WTC11 (cell line): Measurements from ENCODE around the gene ARHGAP26. TPM values are rescaled to one million over a fixed set of nuclear protein-coding genes. Genes with fewer than 3 reads are reported as not detected.

ENCODE experiments used
- ATAC-seq: fragments of 200-7000 bp; cut with Tn5 transposase; 2 replicates; pipeline ENCODE4 v1.10.0; 2021; ENCODE audit warnings: mild to moderate bottlenecking, moderate library complexity
- CTCF ChIA-PET: fragments of 300-600 bp; sonication (Branson Sonifier 250); formaldehyde crosslinking; loops from one replicate; lab custom pipeline; 2021; ENCODE audit warnings: antibody characterized with exemption; lab: Charles Lee
- POLR2A ChIA-PET: fragments of 350-600 bp; sonication (Branson Sonifier 250); formaldehyde crosslinking; loops from one replicate; lab custom pipeline; 2021; ENCODE audit warnings: antibody characterized with exemption; lab: Charles Lee
- DNase-seq: peaks from one replicate; pipeline ENCODE4 v3.0.0; 2021; ENCODE audit warnings: low spot score
- H3K27ac Mint-ChIP-seq: 2 replicates; pipeline ENCODE4 v1.8.0; 2021; ENCODE audit warnings: mixed read lengths
- H3K27me3 Mint-ChIP-seq: 2 replicates; pipeline ENCODE4 v1.8.0; 2021; ENCODE audit warnings: low read depth, mild to moderate bottlenecking, moderate library complexity, mixed read lengths
- H3K36me3 Mint-ChIP-seq: 2 replicates; pipeline ENCODE4 v1.8.0; 2021; ENCODE audit warnings: mixed read lengths
- H3K4me1 Mint-ChIP-seq: 2 replicates; pipeline ENCODE4 v1.8.0; 2022; ENCODE audit warnings: mixed read lengths
- H3K4me3 Mint-ChIP-seq: 2 replicates; pipeline ENCODE4 v1.8.0; 2021; ENCODE audit warnings: mild to moderate bottlenecking, moderate library complexity, mixed read lengths
- H3K9me3 Mint-ChIP-seq: 2 replicates; pipeline ENCODE4 v1.8.0; 2021; ENCODE audit warnings: mixed read lengths
- ELF4 ChIP-seq: sonication (generic); formaldehyde crosslinking; IDR thresholded peaks from 2 replicates; pipeline ENCODE4 v1.8.1; 2022; ENCODE audit warnings: low read depth, mild to moderate bottlenecking, moderate library complexity, missing genetic modification reagents
- FOXK1 ChIP-seq: sonication (generic); formaldehyde crosslinking; IDR thresholded peaks from 2 replicates; pipeline ENCODE4 v1.8.0; 2022; ENCODE audit warnings: mild to moderate bottlenecking, moderate library complexity, missing genetic modification reagents
- MYBL2 ChIP-seq: sonication (generic); formaldehyde crosslinking; IDR thresholded peaks from 2 replicates; pipeline ENCODE4 v1.8.1; 2023; ENCODE audit warnings: mild to moderate bottlenecking, moderate library complexity, missing genetic modification reagents
- NFYB ChIP-seq: sonication (generic); formaldehyde crosslinking; conservative IDR thresholded peaks from 2 replicates; pipeline ENCODE4 v1.8.0; 2022; ENCODE audit warnings: low read depth, missing genetic modification reagents
- ZNF138 ChIP-seq: sonication (generic); formaldehyde crosslinking; conservative IDR thresholded peaks from 2 replicates; pipeline ENCODE4 v1.8.1; 2022; ENCODE audit warnings: mild to moderate bottlenecking, moderate library complexity, missing genetic modification reagents
- total RNA-seq: library from RNA; stranded (reverse); gene quantifications from 3 replicates; pipeline ENCODE4 v1.2.3, GENCODE V29; 2021
- TF ChIP-seq, protein P1 (sequence below): fragments of 200-600 bp; IDR thresholded peaks from 2 replicates; pipeline ENCODE4 v1.8.0; 2022; ENCODE audit warnings: antibody characterized with exemption
- TF ChIP-seq, protein P2 (sequence below): sonication (generic); formaldehyde crosslinking; IDR thresholded peaks from 2 replicates; pipeline ENCODE4 v1.8.1; 2022; ENCODE audit warnings: missing genetic modification reagents, borderline replicate concordance
- TF ChIP-seq, protein P3 (sequence below): sonication (generic); formaldehyde crosslinking; IDR thresholded peaks from 2 replicates; pipeline ENCODE4 v1.8.1; 2022; ENCODE audit warnings: mild to moderate bottlenecking, moderate library complexity, missing genetic modification reagents
- TF ChIP-seq, protein P4 (sequence below): sonication (generic); formaldehyde crosslinking; IDR thresholded peaks from 2 replicates; pipeline ENCODE4 v1.8.0; 2022; ENCODE audit warnings: mild to moderate bottlenecking, missing genetic modification reagents
- TF ChIP-seq, protein P5 (sequence below): fragments of 250-450 bp; sonication (Bioruptor Pico); IDR thresholded peaks from 2 replicates; pipeline ENCODE4 v1.9.0; 2021; ENCODE audit warnings: mild to moderate bottlenecking
- TF ChIP-seq, protein P6 (sequence below): fragments of 250-450 bp; sonication (Bioruptor Pico); IDR thresholded peaks from 2 replicates; pipeline ENCODE4 v1.9.0; 2021; ENCODE audit warnings: mild to moderate bottlenecking, borderline replicate concordance

ARHGAP26 gene
- total RNA-seq, 1 experiment from 2014 or later, result 22.3 TPM

DNA sequence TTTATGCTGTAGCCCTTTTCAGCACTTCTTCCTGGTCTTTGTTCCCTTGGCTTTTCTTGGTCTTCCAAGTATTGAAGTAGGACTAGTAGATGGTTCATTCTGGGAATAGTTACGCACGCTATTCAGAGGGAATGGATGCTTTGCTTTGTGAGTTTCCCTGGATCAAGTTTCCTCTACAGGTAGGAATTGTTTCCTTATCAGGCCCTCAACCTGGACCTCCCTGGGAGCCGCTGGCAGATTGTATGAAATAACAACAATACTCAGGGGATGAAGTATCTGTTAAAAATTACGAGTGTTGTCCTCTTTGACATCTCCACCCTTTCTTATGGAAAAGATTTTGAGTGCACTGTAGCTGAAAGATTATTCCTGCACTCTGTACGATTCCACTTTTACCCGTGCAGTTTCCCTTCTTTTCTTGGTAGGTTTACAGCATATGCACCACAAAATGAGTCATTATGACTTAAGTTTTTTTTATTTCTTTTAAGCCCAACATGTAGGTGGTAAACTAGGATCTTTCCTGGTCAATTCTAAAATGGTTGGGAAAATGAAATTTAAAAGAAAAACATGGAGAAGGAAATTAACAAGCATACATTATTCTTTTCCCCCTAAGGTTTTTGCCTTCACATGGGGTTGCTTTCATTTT lies 57.9 kb downstream of the ARHGAP26 start:
- ATAC-seq (no peak), DNase-seq (no peak)
- Mint-ChIP-seq H3K9me3 (no peaks in the 10 kb centered on the region), H3K4me1 (peaks cover 73% of the 10 kb centered on the region), H3K27ac (peak overlapping the region; percentile 10; the same call in 1 of the 2 replicates)
- CTCF ChIA-PET, result interaction anchor here (1.1 to 1.4 kb wide), 3 partner anchors 10 to 114 kb away, joined by 3 read pairs; no protein-coding TSS in a partner anchor
- POLR2A ChIA-PET, result no interaction called here
- TF ChIP-seq, protein P1, sequence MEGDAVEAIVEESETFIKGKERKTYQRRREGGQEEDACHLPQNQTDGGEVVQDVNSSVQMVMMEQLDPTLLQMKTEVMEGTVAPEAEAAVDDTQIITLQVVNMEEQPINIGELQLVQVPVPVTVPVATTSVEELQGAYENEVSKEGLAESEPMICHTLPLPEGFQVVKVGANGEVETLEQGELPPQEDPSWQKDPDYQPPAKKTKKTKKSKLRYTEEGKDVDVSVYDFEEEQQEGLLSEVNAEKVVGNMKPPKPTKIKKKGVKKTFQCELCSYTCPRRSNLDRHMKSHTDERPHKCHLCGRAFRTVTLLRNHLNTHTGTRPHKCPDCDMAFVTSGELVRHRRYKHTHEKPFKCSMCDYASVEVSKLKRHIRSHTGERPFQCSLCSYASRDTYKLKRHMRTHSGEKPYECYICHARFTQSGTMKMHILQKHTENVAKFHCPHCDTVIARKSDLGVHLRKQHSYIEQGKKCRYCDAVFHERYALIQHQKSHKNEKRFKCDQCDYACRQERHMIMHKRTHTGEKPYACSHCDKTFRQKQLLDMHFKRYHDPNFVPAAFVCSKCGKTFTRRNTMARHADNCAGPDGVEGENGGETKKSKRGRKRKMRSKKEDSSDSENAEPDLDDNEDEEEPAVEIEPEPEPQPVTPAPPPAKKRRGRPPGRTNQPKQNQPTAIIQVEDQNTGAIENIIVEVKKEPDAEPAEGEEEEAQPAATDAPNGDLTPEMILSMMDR, result no peak
- TF ChIP-seq MYBL2, result no peak
- no peak for TF ChIP-seq FOXK1
- TF ChIP-seq, protein P2, sequence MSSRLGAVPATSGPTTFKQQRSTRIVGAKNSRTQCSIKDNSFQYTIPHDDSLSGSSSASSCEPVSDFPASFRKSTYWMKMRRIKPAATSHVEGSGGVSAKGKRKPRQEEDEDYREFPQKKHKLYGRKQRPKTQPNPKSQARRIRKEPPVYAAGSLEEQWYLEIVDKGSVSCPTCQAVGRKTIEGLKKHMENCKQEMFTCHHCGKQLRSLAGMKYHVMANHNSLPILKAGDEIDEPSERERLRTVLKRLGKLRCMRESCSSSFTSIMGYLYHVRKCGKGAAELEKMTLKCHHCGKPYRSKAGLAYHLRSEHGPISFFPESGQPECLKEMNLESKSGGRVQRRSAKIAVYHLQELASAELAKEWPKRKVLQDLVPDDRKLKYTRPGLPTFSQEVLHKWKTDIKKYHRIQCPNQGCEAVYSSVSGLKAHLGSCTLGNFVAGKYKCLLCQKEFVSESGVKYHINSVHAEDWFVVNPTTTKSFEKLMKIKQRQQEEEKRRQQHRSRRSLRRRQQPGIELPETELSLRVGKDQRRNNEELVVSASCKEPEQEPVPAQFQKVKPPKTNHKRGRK, result no peak
- TF ChIP-seq, protein P3, sequence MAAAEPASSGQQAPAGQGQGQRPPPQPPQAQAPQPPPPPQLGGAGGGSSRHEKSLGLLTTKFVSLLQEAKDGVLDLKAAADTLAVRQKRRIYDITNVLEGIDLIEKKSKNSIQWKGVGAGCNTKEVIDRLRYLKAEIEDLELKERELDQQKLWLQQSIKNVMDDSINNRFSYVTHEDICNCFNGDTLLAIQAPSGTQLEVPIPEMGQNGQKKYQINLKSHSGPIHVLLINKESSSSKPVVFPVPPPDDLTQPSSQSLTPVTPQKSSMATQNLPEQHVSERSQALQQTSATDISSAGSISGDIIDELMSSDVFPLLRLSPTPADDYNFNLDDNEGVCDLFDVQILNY, result no peak
- TF ChIP-seq, protein P4, sequence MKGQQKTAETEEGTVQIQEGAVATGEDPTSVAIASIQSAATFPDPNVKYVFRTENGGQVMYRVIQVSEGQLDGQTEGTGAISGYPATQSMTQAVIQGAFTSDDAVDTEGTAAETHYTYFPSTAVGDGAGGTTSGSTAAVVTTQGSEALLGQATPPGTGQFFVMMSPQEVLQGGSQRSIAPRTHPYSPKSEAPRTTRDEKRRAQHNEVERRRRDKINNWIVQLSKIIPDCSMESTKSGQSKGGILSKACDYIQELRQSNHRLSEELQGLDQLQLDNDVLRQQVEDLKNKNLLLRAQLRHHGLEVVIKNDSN, result no peak
- TF ChIP-seq, protein P5, sequence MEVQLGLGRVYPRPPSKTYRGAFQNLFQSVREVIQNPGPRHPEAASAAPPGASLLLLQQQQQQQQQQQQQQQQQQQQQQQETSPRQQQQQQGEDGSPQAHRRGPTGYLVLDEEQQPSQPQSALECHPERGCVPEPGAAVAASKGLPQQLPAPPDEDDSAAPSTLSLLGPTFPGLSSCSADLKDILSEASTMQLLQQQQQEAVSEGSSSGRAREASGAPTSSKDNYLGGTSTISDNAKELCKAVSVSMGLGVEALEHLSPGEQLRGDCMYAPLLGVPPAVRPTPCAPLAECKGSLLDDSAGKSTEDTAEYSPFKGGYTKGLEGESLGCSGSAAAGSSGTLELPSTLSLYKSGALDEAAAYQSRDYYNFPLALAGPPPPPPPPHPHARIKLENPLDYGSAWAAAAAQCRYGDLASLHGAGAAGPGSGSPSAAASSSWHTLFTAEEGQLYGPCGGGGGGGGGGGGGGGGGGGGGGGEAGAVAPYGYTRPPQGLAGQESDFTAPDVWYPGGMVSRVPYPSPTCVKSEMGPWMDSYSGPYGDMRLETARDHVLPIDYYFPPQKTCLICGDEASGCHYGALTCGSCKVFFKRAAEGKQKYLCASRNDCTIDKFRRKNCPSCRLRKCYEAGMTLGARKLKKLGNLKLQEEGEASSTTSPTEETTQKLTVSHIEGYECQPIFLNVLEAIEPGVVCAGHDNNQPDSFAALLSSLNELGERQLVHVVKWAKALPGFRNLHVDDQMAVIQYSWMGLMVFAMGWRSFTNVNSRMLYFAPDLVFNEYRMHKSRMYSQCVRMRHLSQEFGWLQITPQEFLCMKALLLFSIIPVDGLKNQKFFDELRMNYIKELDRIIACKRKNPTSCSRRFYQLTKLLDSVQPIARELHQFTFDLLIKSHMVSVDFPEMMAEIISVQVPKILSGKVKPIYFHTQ (CRISPR knock-in tag), result no peak
- TF ChIP-seq ZNF138 (CRISPR knock-in tag), result no peak
- TF ChIP-seq NFYB (CRISPR knock-in tag), result no peak
- TF ChIP-seq, protein P6, sequence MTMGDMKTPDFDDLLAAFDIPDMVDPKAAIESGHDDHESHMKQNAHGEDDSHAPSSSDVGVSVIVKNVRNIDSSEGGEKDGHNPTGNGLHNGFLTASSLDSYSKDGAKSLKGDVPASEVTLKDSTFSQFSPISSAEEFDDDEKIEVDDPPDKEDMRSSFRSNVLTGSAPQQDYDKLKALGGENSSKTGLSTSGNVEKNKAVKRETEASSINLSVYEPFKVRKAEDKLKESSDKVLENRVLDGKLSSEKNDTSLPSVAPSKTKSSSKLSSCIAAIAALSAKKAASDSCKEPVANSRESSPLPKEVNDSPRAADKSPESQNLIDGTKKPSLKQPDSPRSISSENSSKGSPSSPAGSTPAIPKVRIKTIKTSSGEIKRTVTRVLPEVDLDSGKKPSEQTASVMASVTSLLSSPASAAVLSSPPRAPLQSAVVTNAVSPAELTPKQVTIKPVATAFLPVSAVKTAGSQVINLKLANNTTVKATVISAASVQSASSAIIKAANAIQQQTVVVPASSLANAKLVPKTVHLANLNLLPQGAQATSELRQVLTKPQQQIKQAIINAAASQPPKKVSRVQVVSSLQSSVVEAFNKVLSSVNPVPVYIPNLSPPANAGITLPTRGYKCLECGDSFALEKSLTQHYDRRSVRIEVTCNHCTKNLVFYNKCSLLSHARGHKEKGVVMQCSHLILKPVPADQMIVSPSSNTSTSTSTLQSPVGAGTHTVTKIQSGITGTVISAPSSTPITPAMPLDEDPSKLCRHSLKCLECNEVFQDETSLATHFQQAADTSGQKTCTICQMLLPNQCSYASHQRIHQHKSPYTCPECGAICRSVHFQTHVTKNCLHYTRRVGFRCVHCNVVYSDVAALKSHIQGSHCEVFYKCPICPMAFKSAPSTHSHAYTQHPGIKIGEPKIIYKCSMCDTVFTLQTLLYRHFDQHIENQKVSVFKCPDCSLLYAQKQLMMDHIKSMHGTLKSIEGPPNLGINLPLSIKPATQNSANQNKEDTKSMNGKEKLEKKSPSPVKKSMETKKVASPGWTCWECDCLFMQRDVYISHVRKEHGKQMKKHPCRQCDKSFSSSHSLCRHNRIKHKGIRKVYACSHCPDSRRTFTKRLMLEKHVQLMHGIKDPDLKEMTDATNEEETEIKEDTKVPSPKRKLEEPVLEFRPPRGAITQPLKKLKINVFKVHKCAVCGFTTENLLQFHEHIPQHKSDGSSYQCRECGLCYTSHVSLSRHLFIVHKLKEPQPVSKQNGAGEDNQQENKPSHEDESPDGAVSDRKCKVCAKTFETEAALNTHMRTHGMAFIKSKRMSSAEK (CRISPR knock-in tag), result no peak
- no peak for TF ChIP-seq ELF4 (CRISPR knock-in tag)
- TF ChIP-seq, all 79 proteins: peak for 0
- Mint-ChIP-seq H3K36me3 (no peaks in the 10 kb centered on the region), H3K27me3 (no peaks in the 10 kb centered on the region), H3K4me3 (no peak overlapping the region)
